GM18861 (cell line): ENCODE measurements around the gene SLC6A3.

Experiments
- ATAC-seq: cut with Tn5 transposase; IDR thresholded peaks from one replicate; pipeline ENCODE4 v1.9.1; 2021; ENCODE audit not compliant: unreplicated experiment

Gene SLC6A3

DNA sequence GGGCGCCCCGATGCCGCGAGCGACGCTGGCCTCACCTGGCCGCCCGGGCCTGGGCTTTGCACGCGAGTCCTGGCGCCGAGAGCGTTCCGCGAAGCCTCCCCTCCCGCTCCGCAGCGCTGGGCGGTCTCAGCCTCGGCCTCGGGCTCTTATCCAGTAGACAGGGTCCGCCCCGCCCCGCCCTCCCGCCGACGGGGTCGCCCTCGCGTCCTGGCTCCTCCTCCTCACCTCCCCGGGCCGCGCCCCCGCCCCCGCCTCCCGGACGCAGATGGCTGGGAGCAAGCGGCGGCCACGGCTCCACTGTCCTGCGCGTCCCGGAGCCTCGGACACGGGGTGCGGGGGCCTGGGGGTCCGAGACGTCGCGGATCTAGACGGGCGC, at the start of gene SLC6A3:
Gene SLC6A3 (minus strand): TSS at position 128 of the 376 bp plus-strand sequence. CDS start 2,243 bp downstream, outside the sequence.
- no peak for ATAC-seq

GRCh38 chr5:1493941-1494340, 48.7 kb upstream of the SLC6A3 start:
- no peak for ATAC-seq

- ATAC-seq: no peak
These were observed 48.2 kb upstream of the SLC6A3 start for GRCh38 chr5:1493413-1493812.

DNA sequence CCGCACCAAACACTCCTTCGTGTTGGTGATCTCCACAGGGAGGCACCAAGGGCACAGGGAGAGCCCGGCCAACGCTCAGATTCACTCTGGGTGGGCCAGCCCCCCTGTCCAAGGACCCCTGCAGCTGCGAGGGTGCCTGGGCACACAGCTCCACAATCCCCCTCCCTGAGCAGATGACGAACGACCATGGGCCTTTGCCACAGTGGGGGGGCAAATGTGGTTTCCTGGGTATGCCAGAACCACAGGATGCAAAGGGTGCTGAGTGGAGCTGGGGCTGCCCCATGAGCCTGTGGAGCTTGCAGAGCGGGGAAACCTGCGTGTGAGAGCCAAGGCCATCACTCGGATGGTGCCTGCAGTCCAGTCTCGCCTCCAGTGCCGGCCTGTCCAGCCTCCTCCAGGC, 47.5 kb upstream of the SLC6A3 start:
- ATAC-seq: no peak

GRCh38 chr5:1490376-1490775, 45.1 kb upstream of the SLC6A3 start:
- no peak for ATAC-seq

DNA sequence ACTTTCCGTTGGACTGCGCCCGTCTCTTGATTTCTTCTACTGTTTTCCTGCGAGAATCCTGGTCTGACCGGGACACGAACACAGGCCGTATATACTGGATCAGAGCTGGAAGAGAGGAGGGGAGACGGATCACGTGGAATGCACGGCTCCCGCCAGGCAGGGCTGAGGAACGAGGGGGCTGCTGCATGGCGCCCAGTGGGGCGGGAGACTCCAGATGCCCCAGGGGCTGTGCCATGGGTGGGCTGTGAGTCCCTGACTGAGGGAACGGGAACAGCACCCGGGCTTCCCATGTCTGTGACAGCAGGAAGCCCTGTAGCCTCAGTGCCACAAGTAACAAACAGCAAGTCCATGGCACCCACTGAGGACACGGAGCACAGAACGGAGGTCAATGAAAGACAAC, 44.5 kb upstream of the SLC6A3 start:
- ATAC-seq: no peak

DNA sequence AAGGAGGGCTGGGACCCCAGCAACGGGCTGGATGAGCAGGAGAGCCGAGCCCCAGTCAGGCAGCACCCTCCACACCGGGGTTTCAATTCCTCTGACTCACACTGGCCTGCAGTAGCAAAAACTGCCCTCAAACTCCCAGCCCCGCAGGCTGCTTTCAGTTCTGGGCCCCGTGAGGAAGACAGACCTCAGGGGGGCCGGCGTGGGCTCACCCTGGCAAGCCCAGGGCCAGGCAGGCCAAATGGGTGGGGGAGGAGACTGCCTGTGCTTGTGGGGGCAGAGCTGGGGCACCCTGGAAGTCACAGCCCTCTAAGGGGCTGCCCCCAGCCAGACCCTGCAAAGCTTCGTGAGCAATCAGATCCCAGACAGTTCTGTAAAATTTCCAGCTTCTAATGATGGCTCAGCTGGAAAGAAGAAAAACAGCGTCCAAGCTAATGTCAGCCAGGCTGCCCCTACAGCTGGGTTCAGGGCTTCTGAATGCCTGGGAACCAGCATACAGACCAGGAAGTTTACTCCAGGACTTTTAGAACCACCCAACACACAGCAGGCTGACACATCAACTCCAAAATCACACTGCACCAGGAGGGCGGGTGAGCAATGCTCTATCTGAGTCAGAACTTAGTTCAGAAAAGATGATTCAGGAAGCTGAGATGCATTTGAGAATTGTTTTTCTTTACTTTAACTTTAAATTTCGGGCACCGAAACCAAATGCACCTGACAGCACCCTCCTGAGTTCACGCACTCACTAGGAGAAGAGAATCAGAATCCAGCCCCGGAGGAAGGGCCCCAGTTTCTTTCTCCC, 43.8 kb upstream of the SLC6A3 start:
- ATAC-seq: peak; percentile 29

- no peak for ATAC-seq
These were observed 42.0 kb upstream of the SLC6A3 start for GRCh38 chr5:1487079-1487764.

- no peak for ATAC-seq
These were observed 41.0 kb upstream of the SLC6A3 start for GRCh38 chr5:1486271-1486670.

DNA sequence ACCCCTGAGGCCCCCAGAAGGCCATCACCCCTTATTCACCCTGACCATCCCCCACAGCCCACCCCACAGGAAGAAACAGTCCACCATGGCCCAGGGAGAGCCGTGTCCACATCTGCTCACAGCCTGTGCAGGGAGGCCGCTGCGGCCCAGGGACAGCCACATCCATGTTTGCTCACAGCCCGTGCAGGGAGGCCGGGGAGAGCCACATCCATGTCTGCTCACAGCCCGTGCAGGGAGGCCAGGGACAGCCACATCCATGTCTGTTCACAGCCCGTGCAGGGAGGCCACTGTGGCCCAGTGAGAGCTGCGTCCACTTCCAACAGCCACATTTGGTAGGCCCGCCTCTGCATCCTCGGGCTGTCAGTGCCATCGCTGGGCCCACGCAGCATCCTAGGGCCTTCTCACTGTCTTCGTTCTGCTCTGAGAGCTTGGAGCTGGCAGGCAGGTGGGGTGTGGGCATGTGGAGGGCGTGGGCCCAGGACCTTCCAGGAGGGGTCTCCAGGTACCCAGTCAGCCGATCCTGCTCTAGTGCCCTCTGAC, 40.4 kb upstream of the SLC6A3 start:
- ATAC-seq: no peak

- ATAC-seq: peak; percentile 53
These were observed 39.7 kb upstream of the SLC6A3 start for GRCh38 chr5:1484730-1485578.

DNA sequence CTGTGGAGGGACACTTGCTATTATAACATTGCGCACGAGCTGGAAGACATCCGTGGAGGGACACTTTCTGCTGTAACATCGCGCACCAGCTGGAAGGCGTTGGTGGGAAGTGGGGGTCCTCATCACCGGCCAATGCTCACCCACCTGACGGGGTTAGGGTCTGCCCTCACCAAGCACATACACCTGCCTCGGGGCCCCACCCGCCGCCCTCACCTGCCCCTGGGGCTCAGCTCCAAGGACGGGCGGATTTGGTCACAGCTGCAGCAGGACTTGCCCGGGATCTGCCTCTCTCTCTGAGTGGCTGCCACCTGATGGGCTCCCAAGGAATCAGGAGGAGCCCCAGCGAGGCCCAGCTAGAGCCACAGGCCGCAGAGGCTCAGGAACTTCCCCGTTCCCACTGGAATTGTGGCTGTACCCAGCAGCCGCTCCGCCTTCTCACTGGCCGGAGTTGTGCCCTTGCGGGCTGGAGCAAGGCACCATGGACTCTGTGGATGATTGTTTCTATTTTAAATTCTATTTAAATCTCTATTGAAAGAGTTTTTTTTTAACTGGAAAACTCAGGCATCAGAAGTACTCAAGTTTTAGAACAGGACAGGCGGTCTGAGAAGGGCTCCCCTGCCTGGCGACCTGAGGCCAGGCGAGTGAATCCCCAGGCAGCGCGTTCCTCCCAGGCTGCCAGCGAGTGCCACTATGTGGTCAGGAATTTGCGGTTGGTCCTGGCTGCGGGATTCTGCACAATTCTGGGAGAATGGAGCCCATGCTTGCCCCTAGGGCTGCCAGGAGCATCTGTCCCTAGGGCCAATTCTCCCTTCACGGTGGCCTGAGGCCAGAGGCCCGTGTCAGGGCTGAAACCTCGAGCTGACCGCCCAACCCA, 38.9 kb upstream of the SLC6A3 start:
- no peak for ATAC-seq

DNA sequence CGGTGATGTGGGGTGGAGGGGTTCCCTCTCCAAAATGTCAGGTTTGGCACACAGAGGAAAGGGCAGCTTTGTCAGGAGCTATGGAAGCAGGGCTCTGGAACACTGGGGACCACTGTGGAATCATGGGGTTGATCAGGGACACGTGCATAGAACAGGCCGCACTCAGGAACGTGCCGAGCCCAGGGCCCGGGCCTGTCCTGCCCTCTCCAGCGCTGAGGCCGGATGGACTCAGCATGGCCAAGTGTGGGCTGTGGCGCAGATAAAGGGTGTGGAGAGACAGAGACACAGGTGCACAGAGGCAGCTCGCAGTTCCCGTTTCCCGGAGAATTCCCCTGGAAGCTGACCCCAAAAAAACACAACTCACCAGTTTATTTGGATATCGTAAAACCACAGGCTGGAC, 37.8 kb upstream of the SLC6A3 start:
- no peak for ATAC-seq

DNA sequence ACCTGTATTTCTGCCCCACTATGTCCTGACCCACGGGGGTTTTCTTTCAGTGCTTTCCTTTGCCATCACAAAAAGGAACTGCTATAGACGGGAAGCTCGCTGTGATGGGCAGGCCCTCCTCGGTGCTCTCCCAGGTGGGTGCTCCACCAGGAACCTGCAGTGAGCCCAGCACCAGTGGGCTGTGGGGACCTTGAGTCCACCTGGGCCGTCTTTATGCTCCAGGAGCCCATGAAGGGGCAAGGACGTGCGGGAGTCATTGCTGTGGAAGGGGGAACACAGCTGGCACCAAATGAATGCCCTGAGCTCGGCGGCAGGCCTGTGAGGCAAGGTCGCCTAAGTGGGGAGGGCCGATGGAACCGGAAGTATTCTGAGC, 36.7 kb upstream of the SLC6A3 start:
- no peak for ATAC-seq

DNA sequence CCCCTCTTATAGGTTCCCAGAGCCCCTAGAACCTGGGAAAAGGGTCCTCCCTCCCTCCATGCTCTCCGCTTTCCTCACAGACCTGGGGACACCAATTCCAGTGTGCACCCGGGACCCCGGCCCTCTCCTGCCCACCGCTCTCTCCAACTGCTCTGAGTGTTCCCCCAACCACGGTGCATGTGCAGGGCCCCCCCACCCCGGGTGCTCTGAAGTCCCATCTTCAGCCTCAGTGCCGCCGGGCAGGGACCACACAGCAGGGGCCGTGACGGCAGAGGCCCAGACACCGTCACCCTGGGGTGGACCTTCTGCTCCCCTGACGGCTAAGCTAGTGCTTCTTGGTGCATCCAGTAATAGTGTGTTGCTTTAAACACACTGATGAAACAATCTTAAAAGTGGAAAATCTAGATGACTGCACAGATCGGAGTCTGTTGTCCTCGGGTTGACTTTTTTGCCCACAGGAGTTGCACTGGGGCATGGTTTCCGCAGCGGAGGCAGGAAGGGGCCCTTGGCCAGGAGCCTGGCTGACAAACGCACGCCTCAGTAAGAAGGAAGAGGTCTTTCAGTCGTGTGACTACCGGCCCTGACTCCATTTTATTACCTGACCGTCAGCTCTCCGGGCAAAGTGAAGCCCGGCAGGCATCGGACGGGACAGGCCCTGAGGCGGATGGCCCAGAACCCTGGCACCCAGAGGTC, 36.2 kb upstream of the SLC6A3 start:
- no peak for ATAC-seq

DNA sequence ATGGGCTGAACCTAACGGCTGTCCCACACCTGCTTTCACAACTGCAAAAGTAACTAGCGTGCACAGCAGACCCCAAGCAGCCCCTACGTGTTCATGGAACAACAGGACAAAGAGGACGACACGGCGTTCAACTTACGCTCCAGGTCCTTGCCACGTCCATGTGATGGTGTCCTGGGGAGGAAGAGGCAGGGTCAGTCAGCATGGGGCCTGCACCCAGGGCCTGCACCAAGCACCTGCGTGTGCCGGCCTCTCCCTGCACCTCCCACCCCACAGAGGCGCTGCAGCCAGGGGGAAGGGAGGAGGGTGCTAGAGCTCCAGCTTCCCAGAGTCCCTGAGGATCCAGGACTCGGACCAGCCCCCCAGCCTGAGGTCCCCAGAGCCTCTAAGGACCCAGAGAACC, 35.6 kb upstream of the SLC6A3 start:
- ATAC-seq: no peak

DNA sequence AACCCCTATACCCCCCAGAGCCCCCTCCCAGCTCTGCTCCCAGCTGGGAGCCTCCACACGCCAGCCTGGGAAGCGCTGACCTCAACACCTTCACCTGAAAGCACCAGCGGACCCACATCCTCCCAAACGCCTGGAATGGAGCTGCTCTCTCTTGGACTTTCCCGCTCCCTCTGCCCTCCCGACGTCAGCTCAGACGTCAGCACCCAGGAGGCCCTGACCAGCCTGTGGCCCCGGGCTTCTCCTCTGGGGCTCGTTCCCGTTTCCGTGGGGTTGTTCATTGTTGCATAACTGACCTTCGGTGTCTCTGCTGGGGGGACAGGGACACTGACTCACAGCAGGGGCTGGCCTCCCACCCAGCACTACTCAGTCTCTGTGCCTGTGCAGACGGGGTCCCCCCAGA, 35.0 kb upstream of the SLC6A3 start:
- ATAC-seq: no peak

DNA sequence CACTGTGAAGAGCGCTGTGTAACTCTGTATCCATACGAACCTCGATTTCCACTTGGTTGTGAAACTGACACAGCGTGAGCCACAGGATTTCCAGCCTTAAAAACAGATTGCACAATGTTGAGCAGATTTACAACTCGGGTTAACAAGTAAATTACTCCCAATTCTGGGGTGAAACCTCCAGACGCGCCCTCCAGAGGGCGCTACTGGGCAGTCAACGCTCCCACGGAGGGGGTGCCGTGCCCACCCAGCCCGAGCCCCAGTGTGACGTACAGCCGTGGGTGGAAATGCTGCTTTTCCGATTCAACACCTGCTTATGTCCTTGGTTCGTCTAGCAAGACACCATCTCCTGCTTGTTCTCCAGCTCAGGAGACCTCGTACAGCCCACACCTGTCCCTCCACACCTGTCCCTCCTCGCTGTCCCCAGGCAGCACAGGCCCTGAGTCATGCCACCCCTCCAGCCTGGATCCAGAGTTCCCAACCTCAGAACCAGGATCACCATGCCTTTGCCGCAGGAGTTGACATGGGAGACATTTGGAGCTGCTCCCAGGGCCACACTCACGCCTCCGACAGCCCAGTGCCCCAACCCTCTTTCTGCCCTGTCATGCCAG, 34.4 kb upstream of the SLC6A3 start:
- no peak for ATAC-seq

DNA sequence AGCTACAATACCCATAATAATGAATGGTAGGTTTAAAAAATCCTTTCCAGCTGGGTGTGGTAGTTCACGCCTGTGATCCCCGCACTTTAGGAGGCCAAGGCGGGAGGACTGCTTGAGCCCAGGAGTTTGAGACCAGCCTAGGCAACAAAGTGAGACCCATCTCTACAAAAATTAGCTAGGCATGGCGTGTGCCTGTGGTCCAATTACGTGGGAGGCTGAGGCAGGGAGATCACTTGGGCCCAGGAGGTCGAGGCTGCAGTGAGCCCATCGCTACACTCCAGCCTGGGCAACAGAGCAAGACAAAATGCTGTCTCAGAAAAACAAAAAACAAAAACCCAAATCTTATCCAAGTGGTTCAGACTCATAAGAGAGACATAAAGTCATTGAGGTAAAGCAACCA, 33.8 kb upstream of the SLC6A3 start:
- no peak for ATAC-seq
